HL-60/S4 treated with phorbol 12-myristate 13-acetate at 8.2 ng/mL for 4 days and 3 days (cell line): ENCODE measurements around the gene CD44.
"Not testable (repeated sequence)": the region's sequence is repeated elsewhere in the genome, so short reads cannot be mapped to it uniquely, and the experiment has no call there.

Source experiments
- in situ Hi-C: fragments of 300-500 bp; cut with MboI; formaldehyde crosslinking; loops from 2 replicates; pipeline ENCODE4 v1.15.0; 2022; ENCODE audit warnings: low sequenced_read_pairs

CD44 gene

DNA sequence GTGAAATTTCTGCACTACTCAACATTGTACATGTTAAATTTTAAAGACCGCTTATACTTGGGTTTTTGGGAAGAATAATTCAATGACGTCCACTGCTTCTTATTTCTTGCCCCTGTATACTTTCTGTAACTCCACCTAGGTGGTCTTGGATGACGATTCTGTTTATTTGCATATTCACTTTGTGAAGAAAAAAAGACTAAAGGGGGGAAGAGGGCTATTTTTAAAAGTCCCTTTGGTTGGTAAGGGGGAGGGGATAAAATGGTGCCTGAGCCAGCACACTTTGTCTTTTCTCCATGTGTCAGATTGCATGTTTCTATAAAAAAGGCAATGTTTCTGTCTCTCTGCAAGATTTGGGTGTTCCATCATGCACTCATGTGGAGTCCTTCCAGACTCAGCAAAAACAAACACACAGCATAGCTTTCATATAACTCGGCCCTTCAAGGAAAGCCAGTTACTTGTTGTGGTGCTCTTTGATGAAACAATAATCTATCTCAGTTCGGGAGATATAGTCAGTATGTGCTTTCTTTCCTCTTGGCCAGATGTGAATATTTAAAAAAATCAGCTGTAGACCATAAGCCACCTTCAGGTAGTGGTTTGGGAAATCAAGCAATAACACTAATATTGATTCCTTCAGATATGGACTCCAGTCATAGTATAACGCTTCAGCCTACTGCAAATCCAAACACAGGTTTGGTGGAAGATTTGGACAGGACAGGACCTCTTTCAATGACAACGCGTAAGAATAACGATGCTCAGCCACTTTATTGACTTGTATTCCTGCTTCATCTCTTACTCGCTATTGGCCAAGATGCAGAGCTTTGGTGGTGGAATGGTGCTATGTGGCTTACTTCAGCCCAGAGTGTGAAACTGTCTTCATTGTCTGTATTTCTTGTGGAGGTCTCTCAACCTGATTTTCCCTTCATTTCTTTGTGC is 68.8 kb downstream of the CD44 start:
- in situ Hi-C loops, result no loop called here

DNA sequence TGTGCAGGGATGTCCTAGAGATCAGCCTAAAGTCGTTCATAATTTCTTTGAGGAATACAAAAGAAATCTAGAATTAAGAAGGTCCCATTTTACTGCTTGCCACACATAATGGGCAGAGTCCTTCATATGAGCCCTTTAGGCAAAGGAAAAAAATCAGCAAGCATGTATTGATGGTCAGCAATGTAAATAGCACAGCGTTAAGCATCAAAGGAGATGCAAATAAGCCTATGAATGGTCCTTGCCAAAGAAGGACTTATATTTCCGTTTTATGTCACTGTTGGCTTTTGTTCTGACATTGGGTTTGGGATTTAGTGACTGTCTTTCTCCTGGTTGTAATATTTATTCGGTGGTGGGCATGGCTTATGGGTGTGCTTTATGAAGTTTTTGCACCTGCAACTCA is 69.8 kb downstream of the CD44 start:
- in situ Hi-C loops, result no loop called here

DNA sequence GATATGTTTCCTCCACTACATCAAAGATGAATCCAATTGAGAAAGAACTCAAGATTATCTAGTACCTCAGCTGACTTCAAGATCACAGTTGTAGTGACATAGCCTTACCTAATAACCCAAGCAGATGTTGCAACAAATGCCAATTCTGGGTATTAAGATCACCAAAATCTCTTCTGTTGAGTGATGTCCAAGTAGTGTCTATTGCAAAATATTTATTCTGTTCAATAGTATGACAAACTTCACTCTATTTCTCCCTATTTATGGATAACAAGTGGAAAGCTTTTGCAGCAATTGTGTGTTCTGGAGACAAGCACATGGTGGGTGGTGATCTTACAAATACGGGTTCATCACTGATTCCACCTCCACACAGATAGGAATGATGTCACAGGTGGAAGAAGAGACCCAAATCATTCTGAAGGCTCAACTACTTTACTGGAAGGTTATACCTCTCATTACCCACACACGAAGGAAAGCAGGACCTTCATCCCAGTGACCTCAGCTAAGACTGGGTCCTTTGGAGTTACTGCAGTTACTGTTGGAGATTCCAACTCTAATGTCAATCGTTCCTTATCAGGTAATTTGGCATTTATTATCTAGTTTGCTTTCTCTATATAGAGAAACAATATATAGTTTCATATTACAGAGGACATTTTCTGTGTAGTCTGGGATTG is 72.0 kb downstream of the CD44 start:
- in situ Hi-C loops, result no loop called here

DNA sequence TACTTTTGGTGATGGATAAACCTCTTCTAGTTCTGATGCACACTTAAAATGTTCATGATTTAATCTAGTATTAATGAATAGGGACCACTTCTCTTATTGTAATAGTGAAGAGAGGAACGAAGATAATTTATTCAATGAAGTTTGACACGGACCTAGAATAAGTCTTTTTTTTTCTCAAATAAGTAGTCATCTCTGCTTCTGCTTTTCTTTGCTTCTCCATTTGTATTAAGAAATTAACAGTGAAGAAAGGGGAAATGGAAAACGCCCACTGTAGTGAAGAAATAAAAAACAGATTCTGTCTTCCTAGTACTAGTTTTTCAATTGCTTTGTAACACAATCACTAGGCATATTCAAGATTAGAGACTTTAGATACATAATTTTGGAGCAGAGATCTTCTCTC is 73.0 kb downstream of the CD44 start:
- in situ Hi-C loops, result no loop called here

DNA sequence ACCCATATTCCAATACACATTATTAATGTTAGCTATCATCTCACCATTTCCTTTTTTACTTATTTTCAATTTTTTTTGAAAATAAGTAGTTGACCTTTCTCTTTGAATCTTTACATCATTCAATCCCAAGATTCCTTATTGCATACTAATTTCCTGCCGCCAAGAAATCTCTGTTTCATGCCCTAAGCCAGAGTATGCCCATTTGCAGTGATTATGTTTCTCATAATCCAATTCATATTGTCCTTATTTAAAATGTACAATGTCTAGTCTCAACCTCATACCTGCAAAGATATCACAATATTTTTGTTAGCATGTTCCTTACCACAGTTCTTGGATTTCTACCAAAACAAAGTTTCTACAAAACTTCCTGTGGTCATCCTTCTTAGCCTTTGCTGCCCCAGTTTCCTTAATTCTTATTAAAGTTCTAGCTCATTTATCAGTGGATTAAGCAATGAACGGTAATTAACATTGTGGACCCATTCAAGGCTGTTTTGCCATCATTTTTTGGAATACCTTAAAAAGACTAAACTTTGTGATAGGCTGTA is 75.3 kb downstream of the CD44 start:
- in situ Hi-C loops, result no loop called here

DNA sequence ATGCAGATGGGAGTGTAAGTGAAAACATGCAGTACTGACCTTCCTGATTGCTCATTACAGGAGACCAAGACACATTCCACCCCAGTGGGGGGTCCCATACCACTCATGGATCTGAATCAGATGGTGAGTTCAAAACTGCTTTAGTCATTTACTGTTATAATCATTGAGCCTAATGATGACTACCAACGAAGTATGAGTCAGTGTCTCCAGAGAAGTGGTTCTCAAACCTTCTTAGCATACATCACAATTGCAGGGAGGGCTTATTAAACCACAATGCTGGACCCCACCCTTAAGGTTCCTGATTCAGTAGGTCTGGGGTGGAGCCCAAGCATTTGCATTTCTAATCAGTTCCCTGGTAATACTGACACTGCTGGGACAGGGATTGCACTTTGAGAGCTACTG is 75.8 kb downstream of the CD44 start:
- in situ Hi-C loops, result no loop called here

DNA sequence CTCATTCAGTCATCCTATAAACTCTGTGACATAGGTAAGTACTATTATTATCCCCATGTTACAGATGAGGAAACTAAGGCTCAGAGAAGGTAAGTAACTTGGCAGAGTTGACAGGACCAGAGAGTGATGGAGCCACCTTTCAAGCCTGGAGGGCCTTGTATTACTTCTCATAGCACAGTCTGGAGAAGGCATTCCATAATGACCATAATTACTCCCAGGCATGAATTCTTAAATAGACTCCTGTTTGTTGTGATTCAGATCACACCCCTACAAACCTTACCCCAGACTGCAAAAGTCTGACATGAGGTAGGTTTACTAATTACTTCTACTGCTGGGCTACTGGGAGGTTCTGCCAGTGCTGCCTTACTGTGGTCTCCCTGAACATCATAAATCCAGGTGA is 77.0 kb downstream of the CD44 start:
- in situ Hi-C loops, result no loop called here

DNA sequence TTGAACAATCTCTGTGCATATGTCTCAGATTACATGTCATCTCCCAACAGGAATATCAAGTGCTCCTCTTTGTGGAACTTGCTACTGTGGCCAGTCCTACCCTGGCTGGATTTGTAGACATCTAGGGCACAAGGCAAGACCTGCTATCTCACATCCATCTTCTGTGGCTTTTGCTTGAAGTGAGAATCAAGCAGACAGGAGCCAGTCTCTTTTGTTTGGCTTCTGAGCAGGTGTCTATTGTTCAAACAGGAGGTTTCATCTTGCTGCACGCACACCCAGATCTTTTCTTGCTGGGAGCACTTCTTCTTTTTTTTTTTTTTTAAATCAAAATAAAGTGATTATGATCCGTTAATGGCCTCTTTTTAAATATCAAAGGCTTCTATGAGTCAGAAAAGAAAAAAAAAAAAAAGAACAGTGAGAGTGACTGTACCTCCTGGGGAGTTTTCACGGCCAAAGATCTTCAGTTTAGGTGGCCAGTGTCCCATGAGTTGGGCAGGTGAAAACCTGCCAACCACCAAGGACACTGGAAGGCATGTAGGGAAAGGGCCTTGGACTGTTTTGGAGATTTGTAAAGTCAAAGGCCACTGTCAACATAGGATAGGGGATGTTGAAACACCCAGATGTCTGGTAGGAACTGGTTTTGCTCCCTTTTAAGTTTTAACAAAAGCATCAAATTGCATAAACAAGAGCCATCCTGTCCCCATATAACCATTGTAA is 78.1 kb downstream of the CD44 start:
- in situ Hi-C loops, result no loop called here

DNA sequence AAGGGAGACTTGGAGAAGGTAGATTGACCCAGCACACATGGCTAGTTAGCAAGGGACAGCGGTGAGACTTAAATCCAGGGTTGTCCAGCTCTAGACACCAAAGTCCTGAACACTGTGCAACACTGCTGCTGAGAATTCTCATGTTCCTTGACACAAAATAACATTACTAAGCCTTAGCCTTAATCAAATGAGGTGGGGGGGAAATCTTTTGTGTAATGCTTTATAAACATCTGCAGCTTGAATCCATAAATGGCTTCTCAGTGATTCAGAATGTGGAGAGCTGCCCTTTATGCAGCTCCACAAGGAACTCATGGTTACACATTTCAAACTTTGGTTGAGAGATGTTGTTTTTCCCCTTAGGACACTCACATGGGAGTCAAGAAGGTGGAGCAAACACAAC is 80.0 kb downstream of the CD44 start:
- in situ Hi-C loops, result no loop called here

DNA sequence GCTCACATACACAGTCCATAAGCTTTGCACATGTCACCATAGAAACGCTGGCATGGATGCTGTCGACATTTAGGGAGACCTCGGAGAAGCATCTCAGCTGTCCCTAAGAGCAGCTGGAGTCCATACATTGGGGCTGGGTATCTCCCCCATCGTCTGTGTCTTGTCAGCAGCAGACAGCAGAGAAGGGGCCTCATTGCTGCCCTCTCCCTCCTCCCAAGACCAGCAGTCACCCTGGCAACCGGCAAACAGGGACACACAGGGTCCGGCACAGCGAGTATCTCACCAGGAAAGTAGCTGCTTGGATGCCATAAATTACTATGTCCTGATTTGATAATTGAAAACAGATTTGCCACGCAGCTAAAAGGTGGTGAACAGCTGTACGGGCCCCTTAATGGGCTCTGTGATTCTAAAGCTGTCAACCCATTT is 84.4 kb downstream of the CD44 start:
- in situ Hi-C loops, result no loop called here

DNA sequence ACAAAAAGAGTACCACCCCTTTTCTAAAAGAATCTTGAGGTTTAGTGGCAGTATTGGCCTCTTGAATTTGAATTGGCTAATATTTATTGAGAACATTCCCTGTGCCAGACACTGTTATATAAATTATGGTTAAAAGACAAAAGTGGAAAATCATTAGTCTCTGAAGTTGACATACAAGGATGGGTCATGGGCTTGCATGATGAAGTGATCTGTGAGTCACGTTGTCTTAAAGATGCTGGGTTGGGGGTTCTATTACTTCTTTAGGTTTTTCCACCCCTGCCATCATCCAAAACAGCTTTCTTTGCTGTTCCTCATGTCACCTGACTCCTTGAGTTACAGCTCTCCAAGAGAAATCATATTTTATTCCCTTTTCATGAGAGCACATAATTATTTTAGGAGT is 85.0 kb downstream of the CD44 start:
- in situ Hi-C loops, result no loop called here

DNA sequence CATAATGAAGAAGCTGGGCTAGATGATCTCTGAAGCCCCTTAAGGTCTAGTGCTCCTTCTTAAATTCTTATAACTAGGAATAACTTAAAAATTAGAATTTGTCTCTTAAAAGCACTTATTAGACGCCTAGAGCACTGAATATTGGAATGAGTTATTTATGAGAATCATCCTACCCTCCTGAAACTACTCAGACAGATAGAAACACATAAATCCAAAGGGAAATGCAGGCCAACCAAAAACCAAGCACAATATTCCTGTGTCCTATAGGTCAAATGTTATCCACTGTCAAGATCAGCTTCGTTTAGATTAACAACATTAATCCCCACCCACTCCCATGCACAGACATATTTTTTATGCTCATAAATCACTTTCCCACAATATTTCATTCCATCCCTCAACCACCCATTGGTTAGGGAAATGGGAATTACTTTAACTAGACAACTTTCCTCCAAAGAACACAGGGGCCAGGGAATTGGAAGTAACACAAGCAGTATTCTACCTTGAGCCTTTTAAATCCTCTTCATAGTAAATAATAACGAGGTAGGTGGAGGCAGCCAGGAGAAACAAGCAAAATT is 87.1 kb downstream of the CD44 start:
- in situ Hi-C loops, result no loop called here

DNA sequence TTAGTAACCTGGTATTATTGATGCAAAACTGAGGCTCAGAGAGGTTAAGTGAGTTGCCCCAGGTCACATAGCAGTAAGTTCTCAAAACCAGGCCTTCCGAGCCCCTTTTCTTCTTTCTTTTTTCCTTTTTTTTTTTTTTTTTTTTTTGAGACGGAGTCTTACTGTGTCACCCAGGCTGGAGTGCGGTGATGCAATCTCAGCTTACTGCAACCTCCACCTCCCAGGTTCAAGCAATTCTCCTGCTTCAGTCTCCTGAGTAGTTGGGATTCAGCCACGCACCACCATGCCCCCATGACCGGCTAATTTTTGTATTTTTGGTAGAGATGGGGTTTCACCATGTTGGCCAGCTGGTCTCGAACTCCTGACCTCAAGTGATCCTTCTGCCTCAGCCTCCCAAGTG is 87.8 kb downstream of the CD44 start:
- in situ Hi-C loops, result not testable (repeated sequence)

DNA sequence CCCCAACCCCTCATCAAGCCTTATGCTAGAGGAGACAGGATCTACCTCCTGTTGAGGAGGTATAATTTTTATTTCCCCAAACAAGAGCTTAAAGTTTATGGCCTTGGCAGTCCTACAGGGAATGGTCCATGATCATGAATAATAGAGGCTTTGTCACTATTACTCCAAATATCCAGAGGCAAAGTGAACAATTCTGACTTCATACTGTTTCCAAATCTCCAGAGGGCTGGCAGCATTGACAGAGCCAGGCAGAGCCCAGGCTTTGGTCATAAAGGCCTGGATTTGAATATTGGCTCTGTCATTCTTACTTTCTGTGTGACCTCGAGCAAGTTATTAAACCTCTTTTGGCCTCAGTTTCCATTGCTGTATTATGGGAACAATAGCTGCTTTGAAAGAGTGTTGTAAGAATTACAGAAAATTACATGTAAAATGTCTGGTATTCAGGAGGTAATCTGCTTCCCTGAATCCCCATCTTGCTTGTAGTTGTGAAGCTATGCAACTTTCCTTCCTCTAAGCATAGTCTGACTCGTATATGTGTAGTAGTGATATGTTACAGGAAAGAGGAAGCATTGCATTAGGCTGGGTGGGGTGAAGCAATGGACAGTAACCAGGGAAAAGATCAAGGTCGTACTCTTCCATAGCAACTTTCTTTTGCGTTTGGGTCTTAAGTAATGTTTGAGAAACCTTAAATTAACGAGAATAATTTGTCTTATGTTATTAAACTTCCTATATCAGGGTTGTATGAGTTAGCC is 88.8 kb downstream of the CD44 start:
- in situ Hi-C loops, result no loop called here

DNA sequence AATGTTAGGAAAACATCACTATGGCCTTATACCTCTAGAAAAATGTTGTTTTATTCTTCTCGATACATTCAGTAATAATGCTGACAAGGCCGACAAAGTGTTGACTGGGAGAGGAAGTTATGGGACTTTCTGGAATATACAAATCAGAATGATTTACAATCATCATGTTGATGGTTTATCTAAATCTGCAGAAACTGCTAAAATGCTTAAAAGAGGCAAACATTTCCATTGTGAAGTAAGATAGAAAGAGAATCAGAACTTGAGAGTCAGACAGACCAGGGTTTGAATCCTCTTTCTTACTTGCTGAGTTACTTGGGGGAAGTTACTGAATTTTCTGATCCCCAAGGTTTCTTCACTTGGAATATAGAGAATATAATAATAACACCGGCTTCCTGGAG is 89.4 kb downstream of the CD44 start:
- in situ Hi-C loops, result no loop called here

DNA sequence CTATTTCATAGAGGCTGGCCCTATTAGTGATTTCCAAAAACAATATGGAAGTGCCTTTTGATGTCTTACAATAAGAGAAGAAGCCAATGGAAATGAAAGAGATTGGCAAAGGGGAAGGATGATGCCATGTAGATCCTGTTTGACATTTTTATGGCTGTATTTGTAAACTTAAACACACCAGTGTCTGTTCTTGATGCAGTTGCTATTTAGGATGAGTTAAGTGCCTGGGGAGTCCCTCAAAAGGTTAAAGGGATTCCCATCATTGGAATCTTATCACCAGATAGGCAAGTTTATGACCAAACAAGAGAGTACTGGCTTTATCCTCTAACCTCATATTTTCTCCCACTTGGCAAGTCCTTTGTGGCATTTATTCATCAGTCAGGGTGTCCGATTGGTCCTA is 91.4 kb downstream of the CD44 start:
- in situ Hi-C loops, result no loop called here

DNA sequence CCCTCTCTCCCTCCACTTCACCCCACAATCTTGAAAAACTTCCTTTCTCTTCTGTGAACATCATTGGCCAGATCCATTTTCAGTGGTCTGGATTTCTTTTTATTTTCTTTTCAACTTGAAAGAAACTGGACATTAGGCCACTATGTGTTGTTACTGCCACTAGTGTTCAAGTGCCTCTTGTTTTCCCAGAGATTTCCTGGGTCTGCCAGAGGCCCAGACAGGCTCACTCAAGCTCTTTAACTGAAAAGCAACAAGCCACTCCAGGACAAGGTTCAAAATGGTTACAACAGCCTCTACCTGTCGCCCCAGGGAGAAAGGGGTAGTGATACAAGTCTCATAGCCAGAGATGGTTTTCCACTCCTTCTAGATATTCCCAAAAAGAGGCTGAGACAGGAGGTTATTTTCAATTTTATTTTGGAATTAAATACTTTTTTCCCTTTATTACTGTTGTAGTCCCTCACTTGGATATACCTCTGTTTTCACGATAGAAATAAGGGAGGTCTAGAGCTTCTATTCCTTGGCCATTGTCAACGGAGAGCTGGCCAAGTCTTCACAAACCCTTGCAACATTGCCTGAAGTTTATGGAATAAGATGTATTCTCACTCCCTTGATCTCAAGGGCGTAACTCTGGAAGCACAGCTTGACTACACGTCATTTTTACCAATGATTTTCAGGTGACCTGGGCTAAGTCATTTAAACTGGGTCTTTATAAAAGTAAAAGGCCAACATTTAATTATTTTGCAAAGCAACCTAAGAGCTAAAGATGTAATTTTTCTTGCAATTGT is 92.3 kb downstream of the CD44 start:
- in situ Hi-C loops, result no loop called here

DNA sequence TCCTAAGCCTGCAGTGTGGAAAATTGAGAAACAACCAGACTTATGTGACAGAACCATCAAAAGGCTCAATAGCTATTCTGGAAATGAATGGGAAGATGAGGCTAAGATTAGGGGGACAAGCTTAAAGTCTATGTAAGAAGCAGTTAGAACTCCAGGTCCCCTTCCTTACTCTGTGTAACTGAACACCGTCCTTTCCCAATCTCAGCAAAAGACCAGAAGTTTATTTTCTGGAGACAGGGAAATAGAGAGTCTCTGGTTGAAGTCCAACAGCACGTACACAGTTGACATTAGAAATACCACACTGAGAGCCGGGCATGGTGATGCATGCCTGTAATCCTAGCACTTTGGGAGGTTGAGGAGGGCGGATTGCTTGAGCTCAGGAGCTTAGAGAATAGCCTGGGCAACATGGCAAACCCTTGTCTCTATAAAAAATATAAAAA is 93.9 kb downstream of the CD44 start:
- in situ Hi-C loops, result no loop called here

DNA sequence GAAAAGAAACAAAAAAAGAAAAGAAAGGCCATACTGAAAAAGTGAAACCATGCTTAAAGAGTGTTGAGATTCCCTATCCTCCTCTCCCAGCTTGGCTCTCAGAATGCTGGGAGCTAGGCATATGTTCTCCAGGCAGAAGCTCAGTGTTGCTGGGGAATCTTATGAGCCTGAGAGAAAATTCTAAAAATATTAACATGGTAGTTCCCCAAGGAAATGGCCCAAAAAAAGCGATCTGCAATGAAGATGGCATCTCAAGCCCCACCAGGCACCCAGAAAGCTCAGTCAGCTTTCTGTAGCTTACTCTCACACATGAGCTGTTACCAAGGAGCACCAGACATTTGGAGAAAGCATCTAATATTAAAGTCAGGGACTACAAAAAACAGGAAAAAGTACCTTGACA is 94.5 kb downstream of the CD44 start:
- in situ Hi-C loops, result no loop called here
